Esophagus muscularis mucosa (tissue), 4 donors: Measurements from ENCODE around the gene RUNDC1. TPM values are rescaled to one million over a fixed set of nuclear protein-coding genes. Genes with fewer than 3 reads are reported as not detected.

Experiments
- DNase-seq: peaks from one replicate; pipeline ENCODE4 v3.0.0-alpha.2; 2017; ENCODE audit errors: extremely low spot score
- H3K27ac ChIP-seq, 4 donors: fragments of 200-600 bp; sonication (generic); replicated peaks in 1 of 4; 1 replicate in 3 of 4; 2 replicates in 1 of 4; pipeline ENCODE4 v1.5.1; 2016 to 2019; ENCODE audit warnings: mild to moderate bottlenecking in 1 of 4
- H3K27me3 ChIP-seq, 4 donors: fragments of 200-600 bp; sonication (generic); one replicate each; pipeline versions ENCODE4 v1.5.1 to v1.6.0; 2016 to 2019
- H3K36me3 ChIP-seq, 4 donors: fragments of 200-600 bp; sonication (generic); one replicate each; pipeline ENCODE4 v1.5.1; 2016 to 2019
- H3K4me1 ChIP-seq, 4 donors: fragments of 200-600 bp; sonication (generic); one replicate each; pipeline ENCODE4 v1.5.1; 2016 to 2019
- H3K4me3 ChIP-seq, 4 donors: fragments of 200-600 bp; sonication (generic); 1 replicate in 2 of 4; 2 replicates in 2 of 4; pipeline ENCODE4 v1.5.1; 2016 to 2019; ENCODE audit warnings: mild to moderate bottlenecking in 4 of 4, moderate library complexity in 1 of 4
- H3K9me3 ChIP-seq, 4 donors: fragments of 200-600 bp; sonication (generic); 1 replicate in 3 of 4; 2 replicates in 1 of 4; pipeline ENCODE4 v1.5.1; 2016 to 2019
- CTCF ChIP-seq, 3 experiments: fragments of 200-600 bp in 2 of 3; fragments of 450-650 bp in 1 of 3; sonication (generic) in 2 of 3; IDR thresholded peaks; one replicate each; pipeline ENCODE4 v1.5.1; 2017 to 2019; ENCODE audit warnings: antibody characterized with exemption in 3 of 3, mild to moderate bottlenecking in 2 of 3, moderate library complexity in 1 of 3
- EP300 ChIP-seq: sonication (generic); formaldehyde crosslinking; IDR thresholded peaks from one replicate; pipeline ENCODE4 v1.6.1; 2017; ENCODE audit warnings: antibody characterized with exemption
- POLR2A ChIP-seq: fragments of 450-650 bp; IDR thresholded peaks from one replicate; pipeline ENCODE4 v1.6.1; 2017; ENCODE audit warnings: antibody characterized with exemption, moderate library complexity, mild to moderate bottlenecking, low read depth
- POLR2AphosphoS5 ChIP-seq, 2 donors: sonication (generic); formaldehyde crosslinking; IDR thresholded peaks; one replicate each; pipeline ENCODE4 v1.6.1; 2017; ENCODE audit warnings: antibody characterized with exemption in 2 of 2
- WGBS: methylation state at CpG from one replicate; pipeline ENCODE4 v1.1.5; 2018; 5-methylcytosine and 5-hydroxymethylcytosine counted together
- intact Hi-C: fragments of 100-400 bp; cut with DNase I; formaldehyde crosslinking; loops from one replicate; pipeline ENCODE4 v1.15.1; 2023
- total RNA-seq, 4 donors: library from RNA; depleted of rRNA; stranded (reverse); fragments of >200 nt; gene quantifications; one replicate each; pipeline versions ENCODE4 v1.1.0 to v1.2.1, GENCODE V29; 2016

Gene RUNDC1
- total RNA-seq, 4 donors from 2014 or later, result 13.3 to 19.1 (median 16.5) TPM

GRCh38 chr17:43024407-43025289 is 44.3 kb downstream of the RUNDC1 start, which contains the start of gene RND2:
Gene RND2, plus strand, starts transcription at chr17:43025231. Its CDS starts 117 bp downstream, at chr17:43025348.
- Histone ChIP-seq H3K9me3 (no peaks in the 10 kb centered on the region), H3K27ac (peak within 1 kb of the TSS; percentile 81 to 87 (median 83)), H3K36me3 (no peaks in the 10 kb centered on the region), H3K4me3 (peak within 1 kb of the TSS; percentile 61 to 67 (median 63)), H3K4me1 (peaks cover 18 to 43% (median 39%) of the 10 kb centered on the region in 4 donors), H3K27me3 (no peaks in the 10 kb centered on the region)
- 2% methylated on average over 41 of the region's 61 CpGs for WGBS
- peak; percentile 97 for DNase-seq
- intact Hi-C loops, result loop anchor here (2.0 to 5.0 kb wide), 2 partner anchors 100 to 143 kb away; partner anchors contain the start of gene BRCA1
- no peak for TF ChIP-seq EP300
- peak; percentile 67 to 72 for TF ChIP-seq POLR2AphosphoS5 (IDR thresholded peaks at IDR 0.05)
- no peak for TF ChIP-seq POLR2A
- peak; percentile 72 to 86 (median 85) for TF ChIP-seq CTCF (IDR thresholded peaks at IDR 0.05)

- WGBS, result 9% methylated on average over 22 of the region's 27 CpGs
- intact Hi-C loops, result loop anchor here (2.0 kb wide), 1 partner anchor 100 kb away; the partner anchor contains the start of gene BRCA1
- Histone ChIP-seq H3K27ac (peak overlapping the region; percentile 81 to 87 (median 83)), H3K9me3 (no peaks in the 10 kb centered on the region), H3K4me3 (peak overlapping the region; percentile 61 to 67 (median 63)), H3K27me3 (no peaks in the 10 kb centered on the region), H3K4me1 (peaks cover 12 to 36% (median 33%) of the 10 kb centered on the region in 4 donors), H3K36me3 (no peaks in the 10 kb centered on the region)
- no peak for TF ChIP-seq POLR2AphosphoS5 (IDR thresholded peaks at IDR 0.05)
- TF ChIP-seq EP300, result no peak
- TF ChIP-seq POLR2A, result no peak
- TF ChIP-seq CTCF (IDR thresholded peaks at IDR 0.05), result no peak
- no peak for DNase-seq
Observed at GRCh38 chr17:43025290-43025657, 44.9 kb downstream of the RUNDC1 start.

GRCh38 chr17:43025766-43026537 is 45.6 kb downstream of the RUNDC1 start:
- peaks cover 7 to 29% (median 26%) of the 10 kb centered on the region in 4 donors for H3K4me1 ChIP-seq
- H3K4me3 ChIP-seq, result peak overlapping the region; percentile 61 to 67 (median 63)
- TF ChIP-seq POLR2AphosphoS5 (IDR thresholded peaks at IDR 0.05) (no peak), POLR2A (no peak), CTCF (IDR thresholded peaks at IDR 0.05) (no peak), EP300 (no peak)
- intact Hi-C loops, result loop anchor here (2.0 kb wide), 1 partner anchor 99 kb away; the partner anchor contains the start of gene BRCA1
- H3K9me3 ChIP-seq, result no peaks in the 10 kb centered on the region
- no peaks in the 10 kb centered on the region for H3K36me3 ChIP-seq
- H3K27ac ChIP-seq, result peak overlapping the region; percentile 81 to 87 (median 83)
- WGBS, result 62% methylated on average over 16 of the region's 16 CpGs
- DNase-seq, result no peak
- H3K27me3 ChIP-seq, result no peaks in the 10 kb centered on the region

- no peaks in the 10 kb centered on the region for H3K36me3 ChIP-seq
- TF ChIP-seq CTCF (IDR thresholded peaks at IDR 0.05) (no peak), EP300 (no peak), POLR2AphosphoS5 (IDR thresholded peaks at IDR 0.05) (no peak)
- DNase-seq, result no peak
- WGBS, result 69% methylated on average over 5 of the region's 5 CpGs
- H3K27me3 ChIP-seq, result no peaks in the 10 kb centered on the region
- H3K4me1 ChIP-seq, result peaks cover 6 to 26% (median 23%) of the 10 kb centered on the region in 4 donors
- H3K9me3 ChIP-seq, result no peaks in the 10 kb centered on the region
- H3K27ac ChIP-seq, result peak overlapping the region in 1 of 4 donors; percentile 87
- intact Hi-C loops, result no loop called here
- H3K4me3 ChIP-seq, result no peak overlapping the region
Observed at GRCh38 chr17:43026595-43026994, 46.2 kb downstream of the RUNDC1 start.
